Measurements from ENCODE around the gene SYTL2.

GRCh38 chr11:85822814-85823213, 11.9 kb upstream of the SYTL2 start:
- TF ChIP-seq TAF1 (IDR thresholded peaks at IDR 0.05; ENCODE audit: low read depth, low read length) (no peak), POLR2A (IDR thresholded peaks at IDR 0.05; ENCODE audit: low read depth, low read length) (no peak), POLR2AphosphoS5 (IDR thresholded peaks at IDR 0.05; ENCODE audit: low read depth, low read length) (no peak)

Measured in GM12891 (cell line).